Nephron (organoid): Measurements from ENCODE around the gene FOXO3.
"Not testable (repeated sequence)": the region's sequence is repeated elsewhere in the genome, so short reads cannot be mapped to it uniquely, and the experiment has no call there.

Experiments
- H3K27ac Mint-ChIP-seq, 3 experiments: 2 replicates each; pipeline ENCODE4 v1.8.0; 2020; ENCODE audit warnings: mixed read lengths in 3 of 3, mild to moderate bottlenecking in 2 of 3, moderate library complexity in 1 of 3
- H3K27me3 Mint-ChIP-seq: 2 replicates; pipeline ENCODE4 v1.8.0; 2021; ENCODE audit warnings: low read depth, mild to moderate bottlenecking, moderate library complexity, mixed read lengths
- H3K36me3 Mint-ChIP-seq: 2 replicates; pipeline ENCODE4 v1.8.0; 2020; ENCODE audit warnings: low read depth, mixed read lengths
- H3K4me1 Mint-ChIP-seq: 2 replicates; pipeline ENCODE4 v1.8.0; 2020; ENCODE audit warnings: mixed read lengths
- H3K4me3 Mint-ChIP-seq, 3 experiments: 2 replicates each; pipeline ENCODE4 v1.8.0; 2020; ENCODE audit warnings: mild to moderate bottlenecking in 3 of 3, mixed read lengths in 3 of 3, moderate library complexity in 2 of 3
- H3K9me3 Mint-ChIP-seq: 2 replicates; pipeline ENCODE4 v1.8.0; 2020; ENCODE audit warnings: mixed read lengths
- TF ChIP-seq, protein P1 (sequence below), 3 experiments: fragments of 200-600 bp; sonication (generic); IDR thresholded peaks; one replicate each; pipeline ENCODE4 v1.5.0; 2021; ENCODE audit warnings: antibody characterized with exemption in 3 of 3; ENCODE audit not compliant: unreplicated experiment in 3 of 3

FOXO3 gene

DNA sequence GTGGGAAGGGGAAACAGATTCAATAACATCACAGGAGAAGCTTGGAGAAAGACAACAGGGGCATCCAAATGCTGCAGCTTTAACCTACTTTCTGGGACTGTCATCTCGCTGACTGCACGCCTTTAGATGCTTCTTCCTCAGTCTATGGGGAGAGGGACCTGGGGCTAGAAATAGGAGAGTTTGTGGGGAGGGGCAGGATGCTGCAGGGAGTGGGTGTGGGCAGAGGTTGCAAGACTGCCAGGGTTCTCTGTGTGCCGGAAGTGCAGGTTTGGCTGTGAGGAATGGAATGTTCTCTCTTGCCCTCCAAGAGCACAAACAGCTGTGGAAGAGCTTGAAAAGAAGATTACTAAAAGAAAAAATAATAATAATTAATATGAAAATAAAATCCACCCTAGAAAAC, 93.2 kb downstream of the FOXO3 start:
- peaks cover 3% of the 10 kb centered on the region for H3K36me3 Mint-ChIP-seq
- TF ChIP-seq, protein P1, sequence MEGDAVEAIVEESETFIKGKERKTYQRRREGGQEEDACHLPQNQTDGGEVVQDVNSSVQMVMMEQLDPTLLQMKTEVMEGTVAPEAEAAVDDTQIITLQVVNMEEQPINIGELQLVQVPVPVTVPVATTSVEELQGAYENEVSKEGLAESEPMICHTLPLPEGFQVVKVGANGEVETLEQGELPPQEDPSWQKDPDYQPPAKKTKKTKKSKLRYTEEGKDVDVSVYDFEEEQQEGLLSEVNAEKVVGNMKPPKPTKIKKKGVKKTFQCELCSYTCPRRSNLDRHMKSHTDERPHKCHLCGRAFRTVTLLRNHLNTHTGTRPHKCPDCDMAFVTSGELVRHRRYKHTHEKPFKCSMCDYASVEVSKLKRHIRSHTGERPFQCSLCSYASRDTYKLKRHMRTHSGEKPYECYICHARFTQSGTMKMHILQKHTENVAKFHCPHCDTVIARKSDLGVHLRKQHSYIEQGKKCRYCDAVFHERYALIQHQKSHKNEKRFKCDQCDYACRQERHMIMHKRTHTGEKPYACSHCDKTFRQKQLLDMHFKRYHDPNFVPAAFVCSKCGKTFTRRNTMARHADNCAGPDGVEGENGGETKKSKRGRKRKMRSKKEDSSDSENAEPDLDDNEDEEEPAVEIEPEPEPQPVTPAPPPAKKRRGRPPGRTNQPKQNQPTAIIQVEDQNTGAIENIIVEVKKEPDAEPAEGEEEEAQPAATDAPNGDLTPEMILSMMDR (IDR thresholded peaks at IDR 0.05; ENCODE audit: unreplicated experiment in 3 of 3) = no peak
- H3K4me1 Mint-ChIP-seq = peaks cover 92% of the 10 kb centered on the region
- H3K9me3 Mint-ChIP-seq = no peaks in the 10 kb centered on the region
- H3K27me3 Mint-ChIP-seq = no peaks in the 10 kb centered on the region
- H3K4me3 Mint-ChIP-seq = peak overlapping the region in 2 of 3 experiments; percentile 12 to 44
- H3K27ac Mint-ChIP-seq = peak overlapping the region; percentile 78 to 98 (median 89)

DNA sequence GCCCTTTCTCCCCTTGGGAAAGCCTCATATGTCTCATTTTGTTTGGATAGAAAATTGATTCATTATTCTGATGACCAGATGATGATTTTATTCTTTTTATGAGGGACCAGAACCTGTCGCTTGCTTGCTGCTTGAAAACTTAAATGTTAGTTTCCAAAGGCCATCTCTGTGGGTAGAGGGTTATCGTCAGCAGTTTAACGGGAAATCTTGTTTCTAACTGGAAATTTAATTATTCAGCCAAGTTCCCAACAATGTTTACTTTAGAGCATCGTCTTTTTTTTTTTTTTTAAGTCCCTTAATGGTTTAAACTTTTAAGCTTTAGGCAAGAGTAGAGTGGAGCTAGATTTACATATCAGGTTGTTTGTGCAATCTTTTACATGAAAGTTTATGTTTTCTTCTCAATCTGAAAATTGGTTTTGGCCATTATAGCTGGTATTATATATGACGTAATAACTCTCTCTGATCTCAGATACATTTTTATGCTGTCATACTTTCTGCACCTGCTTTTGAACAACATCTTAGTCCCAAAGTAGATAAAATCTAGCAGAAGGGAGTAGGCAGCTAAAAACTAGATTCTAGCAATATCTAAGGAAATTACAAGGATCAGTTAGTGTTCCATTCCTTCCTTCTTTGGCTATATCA, 93.9 kb downstream of the FOXO3 start:
- H3K36me3 Mint-ChIP-seq = peaks cover 3% of the 10 kb centered on the region
- H3K27ac Mint-ChIP-seq = peak overlapping the region; percentile 58 to 98 (median 78)
- peaks cover 93% of the 10 kb centered on the region for H3K4me1 Mint-ChIP-seq
- H3K4me3 Mint-ChIP-seq = no peak overlapping the region
- H3K27me3 Mint-ChIP-seq = no peaks in the 10 kb centered on the region
- no peaks in the 10 kb centered on the region for H3K9me3 Mint-ChIP-seq
- TF ChIP-seq, protein P1 (IDR thresholded peaks at IDR 0.05; ENCODE audit: unreplicated experiment in 3 of 3) = no peak

DNA sequence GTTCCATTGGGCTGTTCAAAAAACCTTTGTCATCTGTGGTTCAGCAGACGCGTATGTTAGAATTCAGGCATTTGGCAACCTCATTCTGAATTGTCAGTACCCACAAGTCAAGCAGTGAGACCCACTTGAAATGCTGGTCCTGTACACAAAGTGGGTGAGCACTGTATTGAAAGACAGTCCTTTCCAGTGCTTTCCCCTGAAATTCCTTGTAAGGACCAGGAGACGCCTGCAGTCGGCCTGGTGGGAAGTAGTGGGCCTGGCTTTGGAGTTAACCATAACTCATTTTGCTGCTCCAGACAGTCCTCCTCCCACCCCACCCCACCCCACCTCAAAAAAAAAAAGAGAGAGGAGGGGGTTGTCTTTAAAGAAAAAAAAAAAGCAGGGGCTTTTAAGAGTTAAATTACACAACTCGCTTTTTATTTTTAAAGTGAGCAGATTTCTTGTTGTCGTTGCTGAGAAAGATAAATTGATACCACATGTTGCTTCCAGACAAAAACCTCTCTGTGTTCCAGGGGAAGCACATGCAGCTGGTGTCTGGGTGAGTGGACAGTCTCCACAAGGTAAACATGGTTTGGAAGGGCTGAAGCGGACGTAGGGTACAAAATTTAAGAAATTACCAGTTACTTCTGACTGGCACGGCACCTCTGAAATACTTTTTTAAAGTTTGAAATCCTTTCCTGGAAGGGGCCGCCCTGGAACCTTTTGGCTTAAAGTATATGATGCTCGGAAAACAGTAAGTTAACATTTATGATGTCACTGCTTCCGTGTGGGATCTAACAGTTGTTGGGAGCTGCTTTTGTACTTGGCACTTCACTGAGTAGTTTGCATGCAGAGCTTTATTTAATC, 95.3 kb downstream of the FOXO3 start:
- H3K9me3 Mint-ChIP-seq = no peaks in the 10 kb centered on the region

DNA sequence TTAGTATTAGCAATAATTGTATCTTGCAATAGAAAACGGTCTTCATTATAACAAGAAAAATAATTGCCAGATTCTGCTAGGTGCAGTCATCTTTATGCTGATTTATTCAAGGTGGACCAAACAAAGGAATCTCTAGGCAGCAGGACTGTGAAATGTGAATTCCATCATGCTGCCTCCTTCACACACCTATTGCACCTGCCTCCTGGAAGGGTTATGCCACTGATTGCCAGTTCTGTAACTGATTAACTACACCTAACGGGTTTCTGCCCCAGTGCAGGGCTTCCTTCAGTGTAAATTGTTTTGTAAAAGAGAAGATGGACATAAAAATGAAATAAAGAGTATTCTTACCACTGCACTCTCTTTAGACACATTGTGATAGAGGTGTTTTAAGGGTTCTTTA, 96.1 kb downstream of the FOXO3 start:
- Mint-ChIP-seq H3K36me3 (peaks cover 3% of the 10 kb centered on the region), H3K4me3 (peak overlapping the region; percentile 76 to 89 (median 86)), H3K4me1 (peaks cover 88% of the 10 kb centered on the region), H3K9me3 (no peaks in the 10 kb centered on the region), H3K27ac (peak overlapping the region; percentile 98 to 99 (median 98)), H3K27me3 (no peaks in the 10 kb centered on the region)
- TF ChIP-seq, protein P1 (IDR thresholded peaks at IDR 0.05; ENCODE audit: unreplicated experiment in 3 of 3) = no peak

More for the DNA sequence above, 95.3 kb downstream of the FOXO3 start:
- Mint-ChIP-seq H3K27me3 (no peaks in the 10 kb centered on the region), H3K4me1 (peaks cover 89% of the 10 kb centered on the region), H3K4me3 (peak overlapping the region; percentile 76 to 89 (median 86)), H3K36me3 (peaks cover 3% of the 10 kb centered on the region), H3K27ac (peak overlapping the region; percentile 98 to 99 (median 98))
- TF ChIP-seq, protein P1 (IDR thresholded peaks at IDR 0.05; ENCODE audit: unreplicated experiment in 3 of 3) = no peak

DNA sequence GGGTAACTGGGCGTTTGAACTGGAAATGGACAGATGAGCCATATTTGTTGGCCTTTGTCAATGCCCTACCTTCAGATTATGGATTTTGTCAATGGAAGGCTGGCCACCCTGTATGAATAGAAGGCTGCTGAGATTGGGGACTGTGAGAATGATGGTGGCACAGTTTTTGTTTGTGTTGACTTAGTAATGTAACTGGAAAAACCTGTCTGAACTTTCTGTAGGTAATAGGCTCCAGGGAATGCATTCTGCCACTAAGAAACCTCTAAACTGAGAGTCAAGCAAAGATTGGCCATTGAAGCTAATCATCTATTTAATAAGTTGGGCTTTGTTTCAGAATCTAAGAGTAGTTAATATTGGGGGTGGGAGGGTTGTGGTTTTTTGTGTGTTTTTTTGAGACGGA, 97.5 kb downstream of the FOXO3 start:
- Mint-ChIP-seq H3K36me3 (peaks cover 11% of the 10 kb centered on the region), H3K4me3 (peak overlapping the region; percentile 37 to 89 (median 86)), H3K27me3 (no peaks in the 10 kb centered on the region), H3K9me3 (no peaks in the 10 kb centered on the region), H3K4me1 (peaks cover 83% of the 10 kb centered on the region), H3K27ac (peak overlapping the region; percentile 98 to 99 (median 98))
- TF ChIP-seq, protein P1 (IDR thresholded peaks at IDR 0.05; ENCODE audit: unreplicated experiment in 3 of 3) = no peak

DNA sequence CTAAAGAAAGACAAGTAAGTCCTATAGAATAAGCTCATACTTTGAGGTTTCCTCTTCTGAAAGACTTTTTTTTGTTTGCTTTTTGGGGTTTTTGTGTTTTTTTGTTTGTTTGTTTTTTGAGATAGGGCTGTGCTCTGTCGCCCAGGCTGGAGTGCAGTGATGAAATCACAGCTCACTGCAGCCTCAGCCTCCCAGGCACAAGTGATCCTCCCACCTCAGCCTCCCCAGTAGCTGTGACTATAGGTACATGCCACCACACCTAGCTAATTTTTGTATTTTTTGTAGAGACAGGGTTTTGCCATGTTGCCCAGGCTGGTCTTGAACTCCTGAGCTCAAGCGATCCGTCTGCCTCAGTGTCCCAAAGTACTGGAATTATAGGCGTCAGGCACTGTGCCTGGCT, 98.1 kb downstream of the FOXO3 start:
- H3K9me3 Mint-ChIP-seq, H3K27me3 Mint-ChIP-seq: not testable (repeated sequence)
- Mint-ChIP-seq H3K27ac (peak overlapping the region in 1 of 3 experiments; percentile 52), H3K36me3 (peaks cover 16% of the 10 kb centered on the region), H3K4me1 (peaks cover 77% of the 10 kb centered on the region), H3K4me3 (peak overlapping the region in 1 of 3 experiments; percentile 35)
